H1 (cell line): Measurements from ENCODE around the gene TECTB. TPM values are rescaled to one million over a fixed set of nuclear protein-coding genes. Genes with fewer than 3 reads are reported as not detected.

ENCODE experiments used
- CTBP2 ChIP-seq: IDR thresholded peaks from 2 replicates; pipeline ENCODE4 v1.7.0; 2011; ENCODE audit warnings: borderline replicate concordance, mild to moderate bottlenecking, moderate library complexity, mixed read lengths, low read length; ENCODE audit not compliant: insufficient read depth, insufficient read length
- SP4 ChIP-seq: IDR thresholded peaks from 2 replicates; pipeline ENCODE4 v1.6.1; 2012; ENCODE audit warnings: low read length, inconsistent platforms
- polyA plus RNA-seq, 7 experiments: library from polyadenylated mRNA; depleted of rRNA in 3 of 7; stranded (reverse) in 5 of 7; unstranded in 2 of 7; fragments of >200 nt in 5 of 7; fragments of 200-250 nt in 2 of 7; gene quantifications; 1 replicate in 5 of 7; 2 replicates in 1 of 7; 4 replicates in 1 of 7; pipeline versions ENCODE4 v1.2.1 to v1.2.3, GENCODE V29; 2011 to 2013; ENCODE audit warnings: missing spikeins in 2 of 7, mixed read lengths in 2 of 7
- total RNA-seq: library from RNA; stranded (reverse); fragmentation: NEBNext Ultra II Directional; extraction: Animal tissue kit (Norgen Biotek cat#: 25700); gene quantifications from 2 replicates; pipeline ENCODE4 v1.2.1, GENCODE V29; 2021

The TECTB gene
- total and polyA plus RNA-seq, 2 of the 8 experiments (the other 6 are each of a cell fraction or from before 2014, with no cell fraction given) = not detected

DNA sequence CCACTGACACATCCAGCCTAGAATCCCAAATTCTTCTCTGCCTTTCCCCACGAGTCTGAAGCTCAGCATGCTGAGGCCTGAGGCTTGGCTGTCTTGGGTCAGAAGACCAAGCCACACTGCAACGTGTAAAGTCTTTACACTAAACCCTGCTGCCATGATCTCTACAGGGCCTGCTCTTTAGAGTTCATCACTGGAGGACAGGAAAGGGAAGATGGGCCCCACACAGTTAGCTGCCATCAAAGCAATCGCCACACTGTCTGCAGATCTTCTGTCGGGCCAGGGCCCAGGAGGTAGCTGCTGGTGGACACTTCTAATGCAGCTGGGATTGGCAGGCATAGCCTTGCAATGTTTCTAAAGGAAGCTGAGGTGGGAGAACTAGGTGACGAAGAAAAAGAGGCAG is 8.4 kb upstream of the TECTB start (continued):
- TF ChIP-seq CTBP2 (no peak), SP4 (no peak)
